C1 segment of cervical spinal cord (tissue), 14 donors: ENCODE measurements around the gene MARCHF10.

Experiments
- DNase-seq, 14 donors: peaks; one replicate each; lab custom pipeline; 2025; lab: John Stamatoyannopoulos, UW

MARCHF10 gene

DNA sequence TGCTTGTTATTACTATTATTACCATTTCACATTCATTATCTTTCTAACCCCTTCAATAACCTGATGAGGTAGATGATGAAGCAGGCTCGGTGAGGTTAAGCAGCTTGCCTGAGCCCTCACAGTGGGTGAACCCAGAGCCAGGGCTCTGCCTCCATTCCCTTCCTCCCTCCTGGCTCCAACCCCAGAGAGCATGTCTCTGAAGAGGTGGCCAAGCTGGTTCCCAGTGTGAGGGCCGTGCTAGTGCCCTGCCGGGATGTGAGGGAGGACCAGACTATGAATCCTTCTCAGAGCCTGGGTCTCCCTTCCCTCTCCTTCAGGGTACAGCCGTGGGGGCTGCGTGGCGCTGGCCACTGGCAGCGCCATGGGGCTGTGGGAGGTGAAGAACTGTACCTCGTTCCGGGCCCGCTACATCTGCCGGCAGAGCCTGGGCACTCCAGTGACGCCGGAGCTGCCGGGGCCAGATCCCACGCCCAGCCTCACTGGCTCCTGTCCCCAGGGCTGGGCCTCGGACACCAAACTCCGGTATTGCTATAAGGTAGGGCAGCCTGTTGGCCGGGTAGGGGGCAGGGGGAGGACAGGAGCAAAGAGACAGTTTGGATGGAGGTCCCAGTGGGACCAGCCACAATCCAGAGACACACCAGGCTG is 131.0 kb downstream of the MARCHF10 start:
- DNase-seq = peak in 4 of 14 donors; percentile 7 to 40 (median 24)

DNA sequence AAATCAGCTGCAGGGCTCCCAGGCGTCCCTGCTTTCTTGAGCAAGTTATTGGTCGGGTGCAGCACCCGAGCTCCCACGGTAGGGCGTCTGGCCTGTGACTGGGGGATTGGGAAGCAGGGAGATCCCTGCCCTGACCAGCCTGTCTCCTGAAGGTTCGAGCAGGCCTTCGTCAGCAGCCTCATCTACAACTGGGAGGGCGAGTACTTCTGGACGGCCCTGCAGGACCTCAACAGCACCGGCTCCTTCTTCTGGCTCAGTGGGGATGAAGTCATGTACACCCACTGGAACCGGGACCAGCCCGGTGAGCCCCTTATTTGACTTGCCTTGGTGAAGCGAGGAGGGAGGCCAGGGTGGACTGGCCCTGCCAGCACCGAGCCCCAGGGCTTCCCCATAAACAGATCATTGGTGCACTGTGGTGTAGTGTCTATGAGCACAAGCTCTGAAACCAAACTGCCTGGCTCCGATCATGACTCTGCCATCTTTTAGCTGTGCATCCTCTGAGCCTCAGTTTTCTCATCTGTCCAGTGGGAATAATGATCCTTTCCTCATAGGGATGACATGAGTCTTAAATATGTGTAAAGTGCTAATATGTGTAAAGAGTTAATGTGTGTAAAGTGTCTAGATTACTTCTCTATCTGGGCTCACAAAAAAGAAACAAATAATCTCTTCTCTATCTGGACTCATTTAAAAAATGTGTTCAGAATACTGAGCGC is 131.7 kb downstream of the MARCHF10 start:
- no peak for DNase-seq

DNA sequence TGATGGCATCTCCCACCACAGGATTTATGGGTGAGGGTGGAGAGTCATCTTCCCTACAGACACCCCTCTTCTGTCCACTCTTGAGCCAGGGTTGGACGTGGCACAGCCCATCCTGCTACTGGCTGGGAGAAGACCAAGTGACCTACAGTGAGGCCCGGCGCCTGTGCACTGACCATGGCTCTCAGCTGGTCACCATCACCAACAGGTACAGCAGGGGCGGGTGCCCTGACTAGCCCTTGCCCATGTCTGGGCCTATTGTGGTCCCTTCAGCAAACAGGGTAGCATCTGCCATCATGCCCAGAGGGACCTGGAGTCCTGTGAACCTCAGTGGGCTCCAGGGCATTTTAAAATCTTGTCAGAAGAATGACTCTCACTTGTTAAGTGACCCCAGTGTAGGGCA is 132.4 kb downstream of the MARCHF10 start:
- DNase-seq = no peak

DNA sequence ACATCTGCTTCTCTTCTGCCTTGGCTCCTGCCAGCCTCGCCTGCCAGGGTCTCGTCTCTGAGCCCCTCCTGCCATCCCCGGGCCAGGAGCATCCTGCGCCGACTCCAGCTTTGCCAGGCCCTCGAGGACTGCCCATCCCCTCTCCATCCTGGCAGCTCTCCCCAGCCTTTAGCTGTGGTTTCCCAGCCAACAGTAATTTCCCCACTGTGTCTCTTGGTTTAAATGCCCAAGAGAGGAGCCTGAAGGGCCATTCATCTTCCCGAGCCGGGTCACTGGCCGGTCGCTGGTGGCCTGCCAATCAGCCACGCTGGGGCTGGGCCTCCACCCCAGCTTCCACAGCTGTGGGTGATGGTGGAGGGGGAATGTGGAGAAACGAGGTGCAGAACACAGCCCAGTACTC is 132.9 kb downstream of the MARCHF10 start:
- peak in 12 of 14 donors; percentile 11 to 81 (median 59) for DNase-seq

DNA sequence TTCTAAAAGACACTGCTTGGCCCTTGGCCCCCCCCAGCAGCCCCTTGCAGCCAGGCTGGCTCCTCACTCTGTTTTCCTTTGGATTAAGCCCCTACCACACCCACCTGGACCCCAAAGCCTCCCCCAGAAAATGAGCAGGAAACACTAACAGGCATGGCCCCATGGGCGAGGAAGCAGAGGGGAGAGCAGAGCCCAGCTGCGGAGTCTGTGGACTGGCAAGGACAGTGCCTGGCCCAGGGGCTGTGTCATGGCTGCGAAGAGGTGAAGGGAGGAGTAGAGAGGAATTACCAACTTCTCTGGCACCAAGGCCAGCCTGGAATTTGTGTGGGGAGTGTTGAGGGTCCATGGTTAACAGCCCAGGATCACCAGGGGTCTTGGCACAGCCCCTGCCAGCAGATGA is 133.3 kb downstream of the MARCHF10 start:
- DNase-seq = no peak

DNA sequence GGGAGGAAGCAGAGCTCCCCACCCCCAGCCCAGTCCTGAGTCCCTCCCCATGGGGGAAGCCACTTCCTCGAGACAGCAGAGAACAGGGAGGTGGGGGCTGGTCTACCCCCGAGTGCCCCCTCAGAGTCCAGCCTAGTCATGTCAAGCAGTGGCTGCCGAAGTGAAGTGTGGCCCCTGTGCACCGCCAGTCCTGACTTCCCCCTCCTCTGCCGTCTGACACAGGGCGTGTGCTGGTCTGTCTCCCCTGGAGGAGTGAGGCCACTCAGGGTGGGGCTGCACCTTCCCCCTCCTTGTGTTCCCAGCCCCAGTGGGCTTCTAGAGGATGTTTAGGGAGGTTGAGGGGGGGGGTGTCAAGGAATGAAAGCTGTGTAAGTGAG is 133.8 kb downstream of the MARCHF10 start:
- no peak for DNase-seq

DNA sequence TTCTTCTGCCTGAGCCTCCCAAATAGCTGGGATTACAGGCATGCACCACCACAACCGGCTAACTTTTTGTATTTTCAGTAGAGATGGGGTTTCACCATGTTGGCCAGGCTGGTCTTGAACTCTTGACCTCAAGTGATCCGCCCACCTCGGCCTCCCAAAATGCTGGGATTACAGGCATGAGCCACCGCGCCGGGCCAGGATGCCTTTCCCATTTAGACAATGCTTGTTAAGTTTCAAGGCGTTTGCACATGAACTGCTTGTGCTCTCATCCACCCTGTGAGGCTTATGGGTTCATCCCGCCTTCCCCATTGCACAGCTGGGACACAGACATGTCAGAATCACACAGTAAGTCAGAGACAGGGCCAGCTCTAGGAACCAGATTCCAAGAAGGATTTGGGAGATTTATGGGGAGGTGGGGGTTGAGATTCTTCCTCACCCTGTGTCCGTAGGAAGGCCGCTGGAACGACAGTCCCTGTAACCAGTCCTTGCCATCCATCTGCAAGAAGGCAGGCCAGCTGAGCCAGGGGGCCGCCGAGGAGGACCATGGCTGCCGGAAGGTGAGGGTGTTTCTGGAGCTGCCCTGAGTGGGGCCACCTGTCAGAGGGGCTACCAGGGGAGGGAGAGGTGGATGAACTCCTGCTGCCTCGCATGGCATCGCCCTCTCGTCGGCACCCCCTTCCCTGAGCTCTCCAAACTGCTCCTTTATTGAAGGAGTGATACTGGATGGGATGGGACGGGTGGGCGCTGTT is 134.3 kb downstream of the MARCHF10 start:
- DNase-seq = no peak

DNA sequence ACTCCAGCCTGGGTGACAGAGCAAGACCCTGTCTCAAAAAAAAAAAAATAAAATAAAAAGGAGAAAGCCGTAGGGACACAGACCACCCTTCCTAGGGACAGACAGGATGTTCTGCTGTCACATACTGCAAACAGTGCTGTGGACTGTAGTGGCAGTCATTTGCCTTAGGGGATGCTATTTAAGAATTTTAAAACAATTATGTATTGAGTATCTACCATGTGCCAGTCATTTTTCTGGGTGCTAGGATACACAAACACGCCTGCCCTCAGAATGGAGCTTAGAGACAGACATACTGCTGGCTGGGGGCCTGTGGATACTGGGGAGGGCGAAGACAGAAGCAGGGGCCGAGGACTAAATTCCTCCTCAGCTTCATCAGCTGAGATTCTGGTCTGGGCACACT is 135.2 kb downstream of the MARCHF10 start:
- DNase-seq = no peak

DNA sequence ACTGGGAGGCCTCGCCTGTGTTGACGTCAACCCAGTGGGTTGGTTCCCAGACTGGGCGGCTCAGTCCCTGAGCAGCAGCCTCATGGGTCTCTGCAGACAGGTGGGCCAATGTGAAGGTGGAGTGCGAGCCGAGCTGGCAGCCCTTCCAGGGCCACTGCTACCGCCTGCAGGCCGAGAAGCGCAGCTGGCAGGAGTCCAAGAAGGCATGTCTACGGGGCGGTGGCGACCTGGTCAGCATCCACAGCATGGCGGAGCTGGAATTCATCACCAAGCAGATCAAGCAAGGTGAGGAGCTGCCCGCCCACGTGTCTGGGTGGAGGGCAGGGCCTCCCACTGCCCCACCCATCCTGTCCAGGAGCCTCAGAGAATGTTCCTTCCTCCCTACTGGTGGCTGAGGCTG is 136.6 kb downstream of the MARCHF10 start:
- DNase-seq = no peak

DNA sequence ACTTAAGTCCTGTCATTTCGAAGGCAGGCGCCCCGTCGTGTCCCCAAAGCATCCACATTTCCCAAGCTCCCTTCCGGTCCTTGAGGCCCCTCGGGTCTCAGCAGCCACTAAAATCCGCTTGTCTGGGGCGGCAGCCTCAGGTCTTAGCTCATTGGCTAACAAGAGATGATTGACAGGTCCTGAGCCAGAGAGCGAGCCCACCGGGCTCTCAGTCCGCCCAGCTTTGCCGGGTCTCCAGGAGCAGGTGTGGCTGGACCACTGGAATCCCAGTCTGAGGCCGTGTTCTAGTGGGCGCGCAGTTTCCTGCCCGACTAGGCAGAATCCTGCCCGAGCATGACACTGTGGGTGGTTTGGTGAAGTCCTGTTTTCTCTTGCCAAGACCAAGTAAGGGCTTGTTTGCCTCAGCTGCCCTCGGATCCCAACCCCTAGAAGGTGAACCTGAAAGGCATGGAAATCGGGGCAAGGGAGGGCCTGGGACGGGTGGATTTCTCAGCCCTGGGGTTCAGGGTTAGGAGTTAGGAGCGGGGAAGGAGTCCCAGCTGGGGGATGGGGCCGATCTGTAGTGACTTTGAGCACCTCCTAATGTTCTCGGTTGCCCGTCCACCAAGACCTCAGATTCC is 137.8 kb downstream of the MARCHF10 start:
- no peak for DNase-seq

DNA sequence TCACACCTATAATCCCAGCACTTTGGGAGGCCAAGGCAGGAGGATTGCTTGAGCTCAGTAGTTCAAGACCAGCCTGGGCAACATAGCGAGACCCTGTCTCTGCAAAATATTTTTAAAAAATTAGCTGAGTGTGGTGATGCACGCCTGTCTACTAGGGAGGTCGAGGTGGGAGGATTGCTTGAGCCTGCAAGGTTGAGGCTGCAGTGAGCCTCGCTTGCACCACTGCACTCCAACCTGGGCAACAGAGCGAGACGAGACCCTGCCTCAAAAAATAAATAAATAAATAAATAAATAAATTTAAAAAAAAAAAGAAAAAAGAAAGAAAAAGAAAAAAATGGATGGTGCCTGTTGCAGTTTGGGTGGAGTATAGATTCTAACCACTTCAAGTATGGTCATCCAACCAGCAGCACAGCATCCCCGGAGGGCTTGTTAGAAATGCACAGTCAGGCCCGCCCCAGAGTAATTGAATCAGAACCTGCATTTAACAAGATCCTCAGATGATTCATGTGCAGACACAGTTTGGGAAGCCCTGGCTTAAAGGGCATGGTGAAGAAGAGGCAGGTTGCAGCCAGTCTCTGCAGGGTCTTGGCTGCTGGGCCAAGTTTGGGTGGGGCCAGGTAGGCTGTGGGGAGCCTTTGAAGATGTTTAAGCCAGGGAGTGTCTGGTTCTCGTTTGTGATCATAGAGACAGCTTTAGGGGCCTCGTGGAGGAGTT is 139.9 kb downstream of the MARCHF10 start:
- DNase-seq = no peak

DNA sequence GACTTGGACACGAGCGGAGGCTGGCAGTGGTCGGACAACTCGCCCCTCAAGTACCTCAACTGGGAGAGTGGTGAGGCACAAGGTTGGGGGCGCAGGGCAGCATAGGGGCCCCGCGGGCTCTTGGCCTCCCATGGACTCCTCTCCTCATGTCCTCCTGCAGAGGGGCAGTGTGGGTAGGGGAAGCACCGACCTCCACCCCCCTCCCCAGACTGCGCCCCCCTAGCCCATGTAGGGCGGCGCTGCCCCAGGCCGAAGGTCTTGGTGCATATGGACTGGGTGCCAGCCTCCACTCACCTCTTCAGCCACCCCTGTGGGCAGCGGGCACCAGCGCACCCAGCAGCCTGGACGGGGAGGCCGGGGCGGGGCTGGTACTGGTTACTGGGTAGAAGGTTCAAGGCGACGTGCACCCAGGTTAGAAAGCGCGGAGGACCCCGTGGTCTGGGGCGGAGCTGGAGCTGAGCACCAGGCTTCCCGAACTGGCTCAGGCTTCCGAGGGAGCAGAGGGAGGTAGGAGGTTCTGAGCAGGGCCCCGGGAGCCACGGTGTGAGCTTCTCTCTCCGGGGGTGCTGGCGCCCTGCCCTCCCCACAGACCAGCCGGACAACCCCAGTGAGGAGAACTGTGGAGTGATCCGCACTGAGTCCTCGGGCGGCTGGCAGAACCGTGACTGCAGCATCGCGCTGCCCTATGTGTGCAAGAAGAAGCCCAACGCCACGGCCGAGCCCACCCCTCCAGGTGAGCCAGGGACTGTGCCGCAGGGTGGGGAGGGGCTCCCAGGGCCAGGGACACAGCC is 141.1 kb downstream of the MARCHF10 start:
- DNase-seq = no peak

DNA sequence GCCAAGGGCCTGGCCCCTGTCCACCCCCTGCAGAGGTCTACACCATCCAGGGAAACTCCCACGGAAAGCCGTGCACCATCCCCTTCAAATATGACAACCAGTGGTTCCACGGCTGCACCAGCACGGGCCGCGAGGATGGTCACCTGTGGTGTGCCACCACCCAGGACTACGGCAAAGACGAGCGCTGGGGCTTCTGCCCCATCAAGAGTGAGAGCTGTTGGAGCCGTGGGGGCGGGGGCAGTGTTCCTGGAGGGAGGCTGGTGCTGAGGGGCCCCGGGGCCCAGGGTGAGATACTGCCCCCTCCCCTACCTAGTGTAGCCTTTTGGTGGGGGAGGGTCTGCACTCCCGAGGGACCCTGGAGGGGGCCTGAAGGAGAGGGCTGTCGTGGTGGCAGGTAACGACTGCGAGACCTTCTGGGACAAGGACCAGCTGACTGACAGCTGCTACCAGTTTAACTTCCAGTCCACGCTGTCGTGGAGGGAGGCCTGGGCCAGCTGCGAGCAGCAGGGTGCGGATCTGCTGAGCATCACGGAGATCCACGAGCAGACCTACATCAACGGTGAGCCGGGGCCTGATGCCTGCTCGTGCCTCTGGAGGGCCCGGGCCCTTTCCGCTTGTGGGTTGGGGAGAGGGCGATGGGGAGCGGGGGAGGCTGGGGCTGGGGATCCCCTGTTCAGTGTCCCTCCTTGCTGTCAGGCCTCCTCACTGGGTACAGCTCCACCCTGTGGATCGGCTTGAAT is 141.9 kb downstream of the MARCHF10 start:
- no peak for DNase-seq

DNA sequence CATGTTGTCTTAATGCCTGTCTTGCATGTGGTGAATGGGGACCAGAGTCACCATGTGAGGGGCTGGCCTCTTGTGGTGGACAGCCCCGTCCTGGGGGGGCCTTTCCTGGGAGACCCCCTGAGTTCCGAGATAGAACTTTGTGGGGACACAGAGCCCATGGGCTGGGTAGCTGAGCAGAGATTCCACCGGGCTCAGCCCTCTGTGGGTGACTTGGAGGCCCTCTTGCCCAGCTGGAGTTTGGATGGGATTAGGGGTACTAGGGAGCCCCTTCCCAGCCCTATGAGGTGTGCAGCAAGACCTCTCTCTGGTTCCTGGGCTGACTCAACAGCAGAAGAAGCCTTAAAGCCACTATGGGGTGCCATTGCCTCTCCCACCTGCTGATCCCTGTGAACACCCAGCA is 142.5 kb downstream of the MARCHF10 start:
- no peak for DNase-seq

DNA sequence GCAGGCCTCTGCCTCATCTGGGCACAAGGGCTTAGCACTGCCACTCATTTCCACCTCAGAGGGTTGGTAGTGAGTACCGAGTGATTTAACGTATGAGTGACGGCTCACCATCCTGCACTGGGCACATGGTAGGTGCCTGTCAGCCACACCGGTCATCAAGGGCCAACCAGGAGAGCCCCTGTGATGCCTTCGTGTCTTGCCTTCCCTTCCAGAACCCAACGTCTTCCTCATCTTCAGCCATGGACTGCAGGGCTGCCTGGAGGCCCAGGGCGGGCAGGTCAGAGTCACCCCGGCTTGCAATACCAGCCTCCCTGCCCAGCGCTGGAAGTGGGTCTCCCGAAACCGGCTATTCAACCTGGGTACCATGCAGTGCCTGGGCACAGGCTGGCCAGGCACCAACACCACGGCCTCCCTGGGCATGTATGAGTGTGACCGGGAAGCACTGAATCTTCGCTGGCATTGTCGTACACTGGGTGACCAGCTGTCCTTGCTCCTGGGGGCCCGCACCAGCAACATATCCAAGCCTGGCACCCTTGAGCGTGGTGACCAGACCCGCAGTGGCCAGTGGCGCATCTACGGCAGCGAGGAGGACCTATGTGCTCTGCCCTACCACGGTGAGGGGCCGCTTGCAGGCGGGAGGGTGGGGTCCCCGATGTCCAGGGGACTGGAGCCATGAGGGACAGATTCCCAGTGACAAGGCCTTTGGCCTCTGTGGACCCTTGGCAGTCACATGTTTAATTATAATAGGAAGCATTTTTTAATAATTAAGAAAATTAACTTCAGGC is 143.6 kb downstream of the MARCHF10 start:
- DNase-seq = no peak

DNA sequence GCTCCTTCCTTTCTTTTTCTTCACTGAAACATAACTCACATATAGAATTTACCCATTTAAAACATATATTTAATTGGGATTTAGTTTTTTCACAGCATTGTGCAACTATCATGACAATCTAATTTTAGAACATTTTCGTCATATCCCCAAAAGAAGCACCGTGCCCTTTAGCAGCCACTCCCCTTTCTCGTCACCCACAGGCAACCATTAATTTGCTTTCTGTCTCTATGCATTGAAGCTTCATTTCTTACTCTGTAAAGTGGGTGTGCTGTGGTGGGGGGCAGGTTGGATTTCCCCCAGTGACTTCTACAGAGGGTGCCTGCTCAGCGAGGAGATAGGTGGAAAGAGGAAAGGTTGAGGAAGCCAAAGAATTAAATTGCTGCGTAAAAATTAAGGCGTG is 144.8 kb downstream of the MARCHF10 start:
- DNase-seq = no peak

DNA sequence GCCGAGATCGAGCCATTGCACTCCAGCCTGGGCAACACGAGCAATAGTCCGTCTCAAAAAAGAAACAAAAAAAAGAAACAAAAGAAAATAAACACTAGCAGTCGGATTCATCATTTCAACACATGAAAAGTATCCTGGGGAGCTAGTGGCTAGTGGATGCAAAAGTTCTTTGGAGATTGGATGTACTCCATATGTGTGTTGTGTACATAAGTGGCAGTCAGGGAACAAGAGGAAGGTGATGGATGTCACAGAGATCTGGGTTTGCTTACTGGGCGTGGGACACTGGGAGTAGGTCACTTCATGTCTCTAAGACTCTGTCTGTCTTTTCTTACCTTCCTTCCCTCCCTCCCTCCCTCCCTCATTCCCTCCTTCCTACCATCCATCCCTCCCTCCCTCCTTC is 145.3 kb downstream of the MARCHF10 start:
- DNase-seq = no peak

DNA sequence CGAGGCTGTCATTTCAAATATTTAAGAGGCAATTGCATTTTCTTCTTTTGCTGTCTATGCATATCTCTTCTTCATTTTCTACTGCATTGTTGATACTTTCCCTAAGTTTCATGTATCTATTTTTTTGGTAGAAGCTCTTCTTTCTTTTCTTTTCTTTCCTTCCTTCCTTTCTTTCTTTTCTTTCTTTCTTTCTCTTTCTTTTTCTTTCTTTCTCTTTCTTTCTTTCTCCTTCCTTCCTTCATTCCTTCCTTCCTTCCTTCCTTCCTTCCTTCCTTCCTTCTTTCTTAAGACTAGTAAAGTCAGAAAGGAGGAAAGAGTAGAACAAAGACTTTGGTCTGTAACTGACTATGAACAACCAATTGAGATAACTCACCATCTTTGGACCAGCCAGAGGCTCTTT is 146.8 kb downstream of the MARCHF10 start:
- no peak for DNase-seq

DNA sequence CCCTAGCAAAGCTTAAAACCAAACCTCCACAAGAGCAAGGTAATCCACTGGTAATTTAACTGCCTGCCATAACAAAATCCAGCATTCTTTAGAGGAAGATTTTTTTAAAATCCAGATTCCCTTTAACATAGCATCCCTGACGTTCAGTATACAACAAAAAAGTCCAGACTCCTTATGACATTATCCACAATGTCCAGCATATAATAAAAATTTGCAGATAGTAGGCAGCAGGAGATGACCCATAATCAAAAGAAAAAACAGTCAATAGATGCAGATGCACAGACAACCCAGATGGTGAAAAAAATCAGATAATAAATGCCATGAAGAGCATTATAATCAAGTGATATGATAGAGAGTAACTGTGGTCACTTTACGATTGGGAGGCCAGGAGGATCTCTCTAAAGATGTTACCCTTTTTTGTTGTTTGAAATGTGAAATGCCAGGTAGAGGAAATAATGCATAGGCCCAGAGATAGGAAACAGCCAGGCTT is 147.4 kb downstream of the MARCHF10 start:
- DNase-seq = no peak
